GM12891 (cell line): Measurements from ENCODE around the gene NISCH.
A peak's percentile ranks its signal among the peaks of the same experiment; 100 is the strongest.

Experiments used
- DNase-seq: peaks from one replicate; pipeline ENCODE4 v3.0.0; 2011; ENCODE audit warnings: low spot score; ENCODE audit not compliant: insufficient read length
- FAIRE-seq: peaks from 2 replicates; lab custom pipeline; 2011; peaks lifted over from hg19 to GRCh38; lab: Jason Lieb, UNC
- PAX5 ChIP-seq: IDR thresholded peaks from 2 replicates; pipeline ENCODE4 v1.6.1; 2011; ENCODE audit warnings: low read length, moderate library complexity, mild to moderate bottlenecking; ENCODE audit not compliant: insufficient read depth, severe bottlenecking
- POLR2A ChIP-seq: IDR thresholded peaks from 2 replicates; pipeline ENCODE4 v1.6.1; 2011; ENCODE audit warnings: low read depth, low read length, control low read depth
- POLR2AphosphoS5 ChIP-seq: IDR thresholded peaks from 2 replicates; pipeline ENCODE4 v1.6.1; 2011; ENCODE audit warnings: low read depth, low read length, control low read depth
- POU2F2 ChIP-seq: IDR thresholded peaks from 2 replicates; pipeline ENCODE4 v1.6.1; 2011; ENCODE audit warnings: low read depth, mild to moderate bottlenecking, control low read depth, low read length, moderate library complexity
- SPI1 ChIP-seq: IDR thresholded peaks from 2 replicates; pipeline ENCODE4 v1.6.1; 2011; ENCODE audit warnings: low read depth, low read length, control low read depth
- TAF1 ChIP-seq: IDR thresholded peaks from 2 replicates; pipeline ENCODE4 v1.6.1; 2011; ENCODE audit warnings: low read depth, low read length, control low read depth

Gene NISCH

DNA sequence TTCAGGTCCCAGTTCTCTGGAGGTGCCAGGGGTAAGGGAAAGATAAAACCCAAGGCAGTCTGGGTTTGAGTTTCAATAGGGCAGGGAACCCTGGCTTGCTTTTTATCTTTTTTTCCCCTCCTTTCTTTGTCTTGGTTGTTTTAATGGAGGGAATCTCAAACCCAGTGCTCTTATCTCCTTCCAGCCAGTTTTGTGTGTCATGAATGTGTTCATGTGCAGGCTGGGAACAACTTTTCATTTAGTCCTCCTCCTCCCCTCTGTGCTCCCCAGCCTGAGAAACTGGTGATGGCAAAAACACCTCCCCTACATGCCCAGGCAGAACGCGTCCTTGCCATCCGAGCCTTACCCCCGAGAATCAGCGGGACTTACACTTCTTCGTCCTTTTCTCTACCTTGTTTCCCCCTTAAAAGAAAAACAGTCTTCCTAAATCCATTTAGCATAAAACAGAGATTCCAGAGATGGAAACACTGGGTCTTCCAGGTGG lies 21.4 kb upstream of the NISCH start:
- FAIRE-seq (no peak), DNase-seq (no peak)
- no peak for TF ChIP-seq TAF1
- no peak for TF ChIP-seq POU2F2
- TF ChIP-seq POLR2AphosphoS5 = no peak
- no peak for TF ChIP-seq SPI1
- TF ChIP-seq POLR2A = no peak
- TF ChIP-seq PAX5 = no peak

DNA sequence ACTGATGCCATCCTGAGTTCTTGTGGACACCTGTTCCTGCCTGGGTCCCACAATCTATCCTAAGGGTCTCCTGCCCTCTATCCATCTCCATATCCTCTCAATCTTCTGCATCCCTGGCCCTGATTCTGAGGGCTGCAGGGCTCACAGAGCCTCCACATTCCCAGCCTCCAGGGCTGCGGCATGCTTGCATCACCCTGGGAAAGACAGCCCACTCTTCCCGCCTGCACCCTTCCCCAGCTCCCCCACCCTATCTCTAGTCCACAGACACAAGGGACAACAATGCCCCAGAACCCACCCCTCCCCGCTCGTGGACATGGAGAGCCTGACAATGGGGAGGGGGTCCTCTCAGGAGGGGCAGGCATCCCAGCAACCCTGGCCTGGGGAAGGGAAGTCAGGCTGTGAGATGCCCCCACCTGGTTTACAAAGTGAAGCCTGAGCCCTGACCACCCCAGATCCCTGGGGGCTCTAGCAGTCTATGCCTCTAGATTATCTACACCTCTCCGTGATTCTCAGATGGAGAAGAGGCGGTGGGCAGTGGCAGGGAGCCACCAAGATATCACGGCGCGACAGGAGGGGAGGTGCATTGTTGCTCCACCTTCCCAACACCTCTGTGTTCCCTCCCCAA lies 20.8 kb upstream of the NISCH start:
- TF ChIP-seq PAX5 = no peak
- TF ChIP-seq SPI1 = no peak
- TF ChIP-seq POLR2AphosphoS5 = no peak
- no peak for TF ChIP-seq POLR2A
- no peak for TF ChIP-seq POU2F2
- TF ChIP-seq TAF1 = no peak
- FAIRE-seq (no peak), DNase-seq (no peak)

DNA sequence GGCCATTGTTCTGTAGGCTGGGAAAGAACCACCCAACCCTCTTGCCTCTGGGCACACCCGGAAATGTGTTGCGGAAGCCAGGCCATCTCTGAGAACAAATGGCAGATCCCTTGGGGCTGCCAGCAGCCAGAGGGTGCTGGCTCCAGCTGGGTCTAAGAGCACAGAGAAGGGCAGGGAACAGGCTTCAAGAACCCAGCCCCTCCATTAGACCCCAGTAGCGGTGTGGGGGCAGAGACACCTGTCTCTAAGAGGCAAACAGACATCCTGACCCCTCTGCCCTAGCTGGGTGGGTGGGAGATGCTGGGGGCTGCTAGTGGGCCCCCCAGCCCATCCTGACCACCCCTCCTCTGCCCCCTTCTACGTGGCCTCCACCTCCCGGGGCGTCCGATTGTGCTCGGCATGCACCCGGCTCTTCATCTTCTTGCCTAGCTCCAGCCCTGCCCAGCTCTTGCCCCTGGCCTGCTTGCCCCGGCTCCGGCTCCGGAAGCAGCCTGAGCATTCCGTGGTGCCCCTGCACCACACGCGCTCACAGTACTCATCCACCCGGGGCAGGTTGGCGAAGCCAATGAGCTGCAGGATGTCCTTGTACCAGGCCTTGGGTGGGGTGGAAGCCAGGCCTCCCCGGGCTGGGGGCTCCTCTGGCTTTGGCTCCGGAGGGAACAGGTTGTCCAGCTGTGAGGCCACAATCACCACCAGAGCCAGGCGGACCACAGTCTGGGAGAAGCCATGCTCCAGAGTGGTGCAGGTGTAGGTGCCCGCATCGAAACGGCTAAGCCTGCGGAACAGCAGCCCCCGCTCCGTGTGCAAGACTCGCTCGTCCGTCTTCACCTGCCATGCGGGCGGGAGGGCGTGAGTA lies 19.9 kb upstream of the NISCH start:
- no peak for FAIRE-seq
- TF ChIP-seq PAX5 (no peak), POU2F2 (no peak), TAF1 (no peak), POLR2AphosphoS5 (no peak), POLR2A (no peak), SPI1 (no peak)

DNA sequence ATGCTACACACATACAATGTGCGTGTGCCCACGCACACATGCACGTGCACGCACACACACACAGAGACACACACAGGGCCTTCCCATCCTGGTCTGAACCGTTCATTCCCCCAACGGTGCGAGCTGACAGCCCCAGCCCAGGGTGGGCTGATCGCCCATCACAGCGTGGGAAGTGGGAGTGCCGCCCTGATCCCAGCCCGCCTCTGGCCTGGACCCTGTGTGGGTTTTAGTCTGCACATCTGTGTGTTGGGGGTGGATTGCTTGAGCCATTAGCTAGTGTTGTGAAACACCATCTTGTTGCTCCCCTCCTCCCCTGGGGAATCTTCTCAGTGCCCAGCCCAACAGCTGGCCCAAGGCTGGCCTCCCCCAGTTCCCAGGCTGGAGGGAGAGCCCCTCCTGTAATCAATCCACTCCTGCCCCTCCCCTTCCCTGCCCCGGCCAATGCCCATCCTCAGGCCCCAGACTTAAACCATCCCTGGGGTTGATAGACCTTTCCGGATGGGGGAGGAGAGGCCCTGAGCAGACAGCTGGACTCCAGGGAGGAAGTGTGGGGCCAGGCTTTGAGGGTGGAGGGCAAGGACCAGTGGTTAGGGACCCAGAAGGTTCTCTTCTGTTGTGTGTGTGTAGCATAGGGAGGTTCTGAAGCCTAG lies 18.8 kb upstream of the NISCH start:
- DNase-seq (no peak), FAIRE-seq (peak; percentile 51)
- TF ChIP-seq POLR2A (no peak), POLR2AphosphoS5 (no peak)

More for the DNA sequence above, 19.9 kb upstream of the NISCH start:
- no peak for DNase-seq

DNA sequence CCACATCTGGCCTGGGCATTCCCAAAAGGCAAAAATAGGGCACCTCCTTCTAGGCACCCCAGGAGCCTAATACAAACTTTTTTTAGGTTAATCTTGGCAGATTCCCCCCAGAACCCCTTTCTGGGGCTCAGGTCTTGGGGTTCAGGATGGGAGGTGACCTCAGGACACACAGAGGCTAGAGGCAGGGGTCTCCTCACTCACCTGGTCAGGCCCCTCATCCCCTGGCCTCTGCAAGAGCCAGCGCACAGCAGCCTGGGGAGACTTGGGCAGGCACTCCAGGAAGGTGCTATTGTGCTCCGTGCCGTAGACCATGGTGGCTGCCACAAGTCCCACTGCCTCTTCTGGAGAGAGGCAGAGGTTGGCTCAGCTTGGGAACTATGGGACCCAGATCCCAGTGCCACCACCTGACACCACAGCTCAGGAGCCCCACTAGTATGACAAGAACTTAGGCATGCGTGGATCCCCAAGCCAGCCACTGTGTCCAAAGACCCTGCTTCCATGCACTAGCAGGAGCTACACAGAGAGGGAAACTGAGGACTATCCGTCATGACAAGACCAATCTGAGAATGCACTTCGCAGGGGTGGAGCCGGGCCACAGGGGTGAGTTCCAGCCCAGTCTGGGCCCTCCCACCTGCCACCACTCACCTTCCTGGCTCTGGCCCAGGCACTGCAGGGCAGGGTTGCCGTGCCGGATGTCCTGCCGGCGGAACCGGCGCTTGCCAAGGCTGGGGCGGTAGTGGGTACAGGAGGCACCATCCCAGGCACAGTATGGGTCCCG lies 17.9 kb upstream of the NISCH start:
- TF ChIP-seq POLR2A = no peak
- TF ChIP-seq PAX5 = no peak
- no peak for TF ChIP-seq POU2F2
- TF ChIP-seq TAF1 = no peak
- TF ChIP-seq POLR2AphosphoS5 = no peak
- TF ChIP-seq SPI1 = no peak
- DNase-seq (no peak), FAIRE-seq (no peak)

DNA sequence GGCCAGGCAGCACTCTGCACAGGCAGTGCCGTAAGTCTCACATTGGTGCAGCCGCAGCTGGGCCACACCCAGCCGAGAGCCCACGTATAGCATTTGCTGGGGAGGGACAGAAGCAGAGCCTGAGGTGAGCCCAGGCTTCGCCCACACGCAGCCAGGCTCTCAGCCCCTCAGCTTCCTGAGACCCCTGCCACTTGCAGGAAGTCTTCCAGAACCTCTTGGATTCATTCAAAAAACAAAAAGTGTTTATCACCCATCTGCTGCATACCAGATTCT lies 17.4 kb upstream of the NISCH start:
- TF ChIP-seq TAF1 = no peak
- no peak for TF ChIP-seq PAX5
- TF ChIP-seq SPI1 = no peak
- TF ChIP-seq POLR2A = no peak
- no peak for TF ChIP-seq POU2F2
- no peak for TF ChIP-seq POLR2AphosphoS5
- no peak for FAIRE-seq
- DNase-seq = no peak

DNA sequence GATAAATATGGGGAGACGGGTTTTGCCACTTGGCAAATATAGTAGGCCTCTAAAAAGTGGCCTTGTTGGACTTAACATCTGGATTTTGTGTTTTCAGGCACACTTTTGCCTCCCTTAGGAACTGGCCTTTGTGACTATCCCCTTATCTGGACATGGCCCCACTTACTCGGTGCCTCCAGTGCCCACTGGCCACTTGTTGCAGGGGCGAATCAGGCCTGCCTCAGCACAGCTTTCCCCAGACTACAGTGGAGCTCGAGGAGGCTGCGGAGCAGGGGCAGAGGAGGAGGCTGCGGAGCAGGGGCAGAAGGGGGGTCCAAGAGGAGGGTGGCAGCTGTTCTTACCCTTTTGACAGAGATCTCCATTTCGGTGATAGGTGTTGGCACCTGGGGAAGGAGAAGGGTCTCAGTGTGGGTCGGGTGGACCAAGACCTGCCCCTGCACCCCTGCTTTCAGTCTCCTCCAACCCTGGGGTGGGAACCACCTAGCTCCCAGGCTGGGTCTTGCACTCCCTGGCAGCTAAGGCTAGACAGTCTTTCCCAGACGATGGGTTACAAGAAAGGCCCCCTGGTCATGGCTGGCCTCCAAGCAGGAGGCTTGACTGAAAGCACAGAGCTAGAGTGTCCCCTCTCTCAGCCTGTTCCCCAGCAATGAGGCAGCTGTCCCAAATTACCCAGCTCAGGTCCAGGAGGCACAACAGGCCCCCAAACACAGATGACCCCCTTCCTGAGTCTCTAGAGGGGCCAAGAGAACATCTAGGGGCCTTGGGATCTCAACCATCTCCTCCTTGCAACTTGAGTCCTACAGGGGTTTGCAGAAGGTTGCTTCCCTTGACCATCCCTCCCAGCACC lies 16.6 kb upstream of the NISCH start:
- FAIRE-seq = no peak
- DNase-seq = no peak
- TF ChIP-seq POLR2A (no peak), POLR2AphosphoS5 (no peak), POU2F2 (no peak), SPI1 (no peak), PAX5 (no peak), TAF1 (no peak)

DNA sequence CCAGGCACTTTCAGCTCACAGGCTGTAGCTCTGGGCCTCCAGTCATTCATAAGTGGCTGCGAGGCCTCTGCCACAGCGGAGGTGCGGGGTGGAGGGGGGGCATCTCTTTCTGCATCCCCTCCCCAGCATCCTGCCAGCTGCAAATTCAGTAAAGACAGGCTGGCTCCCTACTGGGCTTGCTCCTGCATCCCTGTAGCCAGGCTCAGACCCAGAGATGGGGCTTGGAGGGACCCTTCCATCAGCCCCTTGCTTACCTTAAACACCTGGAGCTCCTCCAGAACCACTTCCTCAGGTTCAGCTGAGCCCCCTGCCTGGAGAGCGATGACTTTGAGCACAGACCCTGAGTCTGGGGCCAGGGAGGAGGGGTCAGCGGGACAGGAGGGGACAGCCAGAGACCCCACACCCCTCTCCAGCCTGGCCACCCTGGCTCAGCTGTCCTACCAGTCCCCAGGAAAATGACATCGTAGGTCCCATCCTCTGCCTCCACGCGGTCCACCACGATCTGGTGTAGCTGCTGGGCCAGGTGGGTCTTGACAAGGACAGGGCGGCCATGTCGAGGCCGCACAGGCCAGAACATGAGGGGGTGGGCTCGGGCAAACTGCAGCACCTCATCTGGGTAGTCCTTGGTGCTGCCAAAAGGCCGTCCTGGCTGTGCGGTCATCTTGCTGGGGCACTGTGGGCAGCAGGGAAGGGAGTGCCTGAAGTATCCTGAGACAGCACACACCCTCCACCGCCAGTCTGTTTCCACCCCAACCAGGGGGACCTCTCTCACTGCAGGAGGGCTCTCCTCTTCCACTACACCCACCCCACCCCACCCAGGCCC lies 15.8 kb upstream of the NISCH start:
- FAIRE-seq (no peak), DNase-seq (no peak)
- TF ChIP-seq PAX5 (no peak), TAF1 (no peak), POLR2A (no peak), POU2F2 (no peak), POLR2AphosphoS5 (no peak), SPI1 (no peak)
